GM19397 (cell line): Measurements from ENCODE around the gene RAB5IF.
A peak's percentile ranks its signal among the peaks of the same experiment; 100 is the strongest.
"Not testable (repeated sequence)": the region's sequence is repeated elsewhere in the genome, so short reads cannot be mapped to it uniquely, and the experiment has no call there.

Experiments
- ATAC-seq: cut with Tn5 transposase; IDR thresholded peaks from one replicate; pipeline ENCODE4 v1.9.1; 2021; ENCODE audit warnings: mild to moderate bottlenecking, moderate library complexity; ENCODE audit not compliant: unreplicated experiment

RAB5IF gene

GRCh38 chr20:36605399-36606157 is at the start of gene RAB5IF:
RAB5IF (plus strand) TSS chr20:36605779; CDS start chr20:36605952, 173 bp downstream.
- ATAC-seq, result peak; percentile 92

- ATAC-seq, result no peak
Observed at GRCh38 chr20:36562724-36563123, 42.9 kb upstream of the RAB5IF start.

GRCh38 chr20:36563374-36563773 is 42.2 kb upstream of the RAB5IF start:
- ATAC-seq, result no peak

DNA sequence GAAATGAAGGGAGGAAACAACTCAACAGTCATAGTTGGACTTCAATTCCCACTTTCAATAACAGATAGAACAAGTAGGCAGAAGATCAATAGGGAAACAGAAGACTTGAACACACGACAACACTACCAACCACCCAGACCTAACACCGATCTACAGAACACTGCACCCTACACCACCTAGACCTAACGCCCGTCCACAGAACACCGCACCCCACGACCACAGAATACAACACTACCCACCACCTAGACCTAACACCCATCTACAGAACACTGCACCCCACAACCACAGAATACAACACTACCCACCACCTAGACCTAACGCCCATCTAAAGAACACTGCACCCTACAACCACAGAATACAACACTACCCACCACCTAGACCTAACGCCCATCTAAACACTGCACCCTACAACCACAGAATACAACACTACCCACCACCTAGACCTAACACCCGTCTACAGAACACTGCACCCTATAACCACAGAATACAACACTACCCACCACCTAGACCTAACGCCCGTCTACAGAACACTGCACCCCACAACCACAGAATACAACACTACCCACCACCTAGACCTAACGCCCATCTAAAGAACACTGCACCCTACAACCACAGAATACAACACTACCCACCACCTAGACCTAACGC is 41.4 kb upstream of the RAB5IF start:
- ATAC-seq, result not testable (repeated sequence)

DNA sequence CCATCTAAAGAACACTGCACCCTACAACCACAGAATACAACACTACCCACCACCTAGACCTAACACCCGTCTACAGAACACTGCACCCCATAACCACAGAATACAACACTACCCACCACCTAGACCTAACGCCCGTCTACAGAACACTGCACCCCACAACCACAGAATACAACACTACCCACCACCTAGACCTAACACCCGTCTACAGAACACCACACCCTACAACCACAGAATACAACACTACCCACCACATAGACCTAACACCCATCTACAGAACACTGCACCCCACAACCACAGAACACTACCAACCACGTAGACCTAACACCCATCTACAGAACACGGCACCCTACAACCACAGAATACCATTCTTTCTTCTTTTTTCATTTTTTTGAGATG is 40.9 kb upstream of the RAB5IF start:
- not testable (repeated sequence) for ATAC-seq

DNA sequence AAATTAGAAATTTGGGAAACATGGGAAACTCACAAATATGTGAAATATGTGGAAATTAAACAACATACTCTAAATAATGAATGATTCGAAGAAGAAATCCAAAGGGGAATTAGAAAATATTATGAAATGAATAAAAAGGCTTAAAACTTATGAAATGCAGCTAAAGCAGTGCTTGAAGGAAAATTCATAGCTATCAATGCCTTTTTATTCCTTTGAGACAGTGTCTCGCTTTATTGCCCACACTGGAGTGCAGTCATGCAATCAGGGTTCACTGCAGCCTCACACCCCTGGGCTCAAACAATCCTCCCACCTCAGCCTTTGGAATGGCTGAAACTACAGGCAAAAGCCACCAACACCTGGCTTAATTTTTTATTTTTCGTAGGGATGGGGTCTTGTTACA is 40.1 kb upstream of the RAB5IF start:
- no peak for ATAC-seq

GRCh38 chr20:36569847-36570429 is 35.6 kb upstream of the RAB5IF start:
- ATAC-seq, result no peak

GRCh38 chr20:36571564-36572504 is 33.7 kb upstream of the RAB5IF start:
- no peak for ATAC-seq

DNA sequence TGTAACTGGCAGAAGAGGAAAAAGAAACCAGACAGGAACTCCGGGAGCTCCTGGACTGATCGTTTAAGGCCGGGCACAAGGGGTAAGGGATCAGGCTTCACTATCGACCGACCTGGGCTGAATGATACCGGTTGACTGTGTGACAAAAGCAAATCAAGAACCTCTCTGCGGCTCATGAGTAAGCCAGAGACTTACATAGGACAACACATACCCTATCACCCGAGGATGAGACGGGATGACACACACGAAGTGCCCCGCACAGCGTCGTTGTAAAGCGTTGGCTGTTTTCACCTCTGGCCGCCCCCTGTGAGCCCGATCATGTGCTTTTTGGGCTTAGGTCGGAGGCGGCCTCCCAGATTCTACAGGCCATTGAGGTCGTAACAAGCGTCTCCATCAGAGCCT is 32.9 kb upstream of the RAB5IF start:
- ATAC-seq, result no peak

GRCh38 chr20:36573103-36573797 is 32.3 kb upstream of the RAB5IF start, which contains the start of gene TGIF2:
TGIF2 (plus strand) TSS chr20:36573597; CDS start chr20:36578775, 5,178 bp downstream.
- ATAC-seq, result peak; percentile 69

DNA sequence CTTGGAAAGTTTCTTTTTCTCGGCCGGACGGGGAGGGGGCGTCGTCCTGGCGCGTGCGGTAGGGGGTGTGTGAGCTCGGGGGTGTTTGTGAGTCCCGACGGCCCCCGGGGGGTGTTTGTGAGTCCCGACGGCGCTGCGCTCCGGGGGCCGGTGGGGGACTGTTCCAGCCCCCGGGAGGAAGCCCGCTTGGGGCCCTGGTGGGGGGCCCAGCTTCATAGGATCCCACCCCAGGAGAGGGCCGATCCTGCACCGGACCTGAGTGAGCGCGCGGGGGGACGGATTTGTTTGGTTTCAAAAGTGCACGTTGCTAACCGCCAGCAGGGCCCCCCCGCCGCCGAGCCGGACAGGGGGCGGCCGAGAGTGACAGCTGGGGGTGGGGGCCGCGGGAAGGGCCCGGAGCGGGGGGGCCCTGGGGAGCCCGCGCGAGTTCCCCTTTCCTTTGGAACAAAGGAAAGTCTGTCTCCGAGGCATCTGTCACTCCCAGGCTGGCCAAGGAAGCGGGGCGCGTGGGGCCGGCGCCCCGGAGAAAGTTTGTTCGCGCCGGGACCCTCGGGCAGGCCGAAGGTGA is 31.7 kb upstream of the RAB5IF start:
- ATAC-seq, result no peak

DNA sequence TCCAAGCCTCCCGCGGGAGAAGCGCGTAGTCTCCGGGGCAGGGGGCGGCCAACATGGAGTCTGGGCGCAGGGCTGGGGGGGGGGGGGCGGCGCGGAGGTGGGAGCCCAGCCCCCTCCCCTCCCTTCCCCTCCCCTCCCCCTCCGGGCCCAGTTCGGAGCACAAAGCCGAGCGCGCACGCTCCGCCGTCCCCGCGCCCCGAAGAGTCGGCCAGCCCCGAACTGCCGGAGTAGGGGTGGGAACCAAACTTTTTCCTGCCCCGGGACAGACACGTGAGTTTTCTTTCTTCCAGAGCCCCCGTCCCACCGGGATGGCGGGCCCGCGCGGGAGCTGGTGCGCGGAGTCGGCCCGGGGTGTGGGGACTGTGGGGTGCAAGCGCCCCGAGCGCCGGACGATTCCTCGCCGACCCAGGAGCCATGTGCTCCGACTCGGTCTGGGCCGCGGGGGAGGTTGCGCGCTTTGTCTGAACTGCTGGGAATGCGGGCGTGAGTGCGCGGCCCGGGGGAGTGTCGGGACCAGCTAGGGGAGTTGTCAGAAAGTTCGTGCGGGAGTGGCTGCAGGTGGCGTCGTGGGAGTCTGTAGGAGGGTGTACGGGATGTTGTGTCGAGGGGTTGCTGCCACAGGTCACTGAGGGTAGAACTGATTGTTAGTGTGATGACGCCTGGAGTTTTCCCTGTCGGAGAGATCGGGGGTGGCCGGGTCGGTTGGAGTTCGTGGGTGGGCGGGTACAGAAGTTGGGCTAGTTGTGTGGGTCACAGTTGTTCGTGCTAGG is 31.0 kb upstream of the RAB5IF start:
- no peak for ATAC-seq

DNA sequence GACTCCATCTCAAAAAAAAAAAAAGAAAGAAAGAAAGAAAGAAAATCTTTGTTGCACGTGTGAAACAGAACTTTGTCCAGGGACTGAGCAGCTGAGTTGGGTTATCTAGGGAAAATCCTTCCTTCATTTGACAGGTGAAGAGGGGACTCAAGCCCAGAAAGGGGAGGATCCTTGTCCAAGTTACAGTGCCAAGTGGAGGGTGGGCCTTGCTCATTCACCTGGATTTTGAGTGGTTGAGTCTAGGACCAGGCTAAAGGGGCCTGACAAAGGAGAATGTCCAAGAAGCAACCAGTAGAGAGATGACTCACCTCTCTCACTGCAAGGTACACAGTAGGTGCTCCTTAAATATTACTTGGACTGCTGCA is 29.5 kb upstream of the RAB5IF start:
- ATAC-seq, result no peak

- ATAC-seq, result no peak
Observed at GRCh38 chr20:36578356-36579041, 27.1 kb upstream of the RAB5IF start.

DNA sequence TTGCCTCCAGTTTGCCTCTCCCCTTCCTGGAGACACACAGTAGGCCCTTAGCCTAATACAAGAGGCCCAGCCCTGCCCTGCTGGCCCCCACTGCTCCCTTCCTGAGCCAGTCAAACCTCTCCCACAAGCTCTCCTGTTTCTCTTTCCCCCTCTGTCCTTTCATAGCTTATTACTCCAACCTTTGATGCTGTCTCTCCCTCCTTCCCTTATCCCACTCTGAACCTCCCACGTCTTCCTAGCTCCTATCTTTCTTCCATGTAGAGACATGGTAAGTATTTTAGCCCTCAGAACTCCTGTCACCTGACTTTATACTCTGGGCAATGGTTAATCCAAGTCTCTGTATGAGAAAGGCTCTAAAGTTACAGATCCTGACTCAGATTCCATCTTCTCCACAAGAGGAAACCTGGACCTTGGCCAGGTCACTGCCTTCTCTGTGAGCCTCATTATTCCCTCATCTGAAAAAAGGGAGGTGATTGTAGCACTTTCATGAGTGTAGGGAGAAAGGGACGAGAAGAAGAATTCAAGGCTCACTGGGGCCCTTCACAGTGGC is 25.5 kb upstream of the RAB5IF start:
- no peak for ATAC-seq

GRCh38 chr20:36582322-36582721 is 23.3 kb upstream of the RAB5IF start:
- ATAC-seq, result no peak

DNA sequence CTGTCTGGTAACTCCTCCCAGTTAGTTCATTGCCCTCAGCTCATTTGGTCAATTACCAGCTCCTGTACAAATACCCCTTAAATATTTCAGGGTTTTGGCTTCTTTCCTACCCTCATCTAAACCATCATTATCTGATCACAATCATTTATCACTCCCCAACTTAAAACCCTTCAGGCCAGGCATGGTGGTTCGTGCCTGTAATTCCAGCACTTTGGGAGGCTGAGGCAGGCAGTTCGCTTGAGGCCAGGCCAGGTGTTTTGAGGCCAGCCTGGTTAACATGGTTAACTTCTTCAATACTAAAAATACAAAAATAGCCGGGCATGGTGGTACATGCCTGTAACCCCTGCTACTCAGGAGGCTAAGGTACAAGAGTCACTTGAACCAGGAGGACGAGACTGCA is 22.8 kb upstream of the RAB5IF start:
- ATAC-seq, result no peak

GRCh38 chr20:36584018-36584481 is 21.5 kb upstream of the RAB5IF start:
- ATAC-seq, result no peak
